T-helper 1 cell (primary cell): ENCODE measurements around the gene MYO5A.
"Not testable (repeated sequence)": the region's sequence is repeated elsewhere in the genome, so short reads cannot be mapped to it uniquely, and the experiment has no call there.

ENCODE experiments used
- DNase-seq, 5 donors: peaks; one replicate each; pipeline ENCODE4 v3.0.0-alpha.2; 2012 to 2020

Gene MYO5A

GRCh38 chr15:52462806-52463360 lies 65.8 kb downstream of the MYO5A start:
- DNase-seq, result no peak

- not testable (repeated sequence) for DNase-seq
Measured at GRCh38 chr15:52459701-52460100, 69.0 kb downstream of the MYO5A start.

GRCh38 chr15:52459265-52459664 lies 69.4 kb downstream of the MYO5A start:
- not testable (repeated sequence) for DNase-seq

DNA sequence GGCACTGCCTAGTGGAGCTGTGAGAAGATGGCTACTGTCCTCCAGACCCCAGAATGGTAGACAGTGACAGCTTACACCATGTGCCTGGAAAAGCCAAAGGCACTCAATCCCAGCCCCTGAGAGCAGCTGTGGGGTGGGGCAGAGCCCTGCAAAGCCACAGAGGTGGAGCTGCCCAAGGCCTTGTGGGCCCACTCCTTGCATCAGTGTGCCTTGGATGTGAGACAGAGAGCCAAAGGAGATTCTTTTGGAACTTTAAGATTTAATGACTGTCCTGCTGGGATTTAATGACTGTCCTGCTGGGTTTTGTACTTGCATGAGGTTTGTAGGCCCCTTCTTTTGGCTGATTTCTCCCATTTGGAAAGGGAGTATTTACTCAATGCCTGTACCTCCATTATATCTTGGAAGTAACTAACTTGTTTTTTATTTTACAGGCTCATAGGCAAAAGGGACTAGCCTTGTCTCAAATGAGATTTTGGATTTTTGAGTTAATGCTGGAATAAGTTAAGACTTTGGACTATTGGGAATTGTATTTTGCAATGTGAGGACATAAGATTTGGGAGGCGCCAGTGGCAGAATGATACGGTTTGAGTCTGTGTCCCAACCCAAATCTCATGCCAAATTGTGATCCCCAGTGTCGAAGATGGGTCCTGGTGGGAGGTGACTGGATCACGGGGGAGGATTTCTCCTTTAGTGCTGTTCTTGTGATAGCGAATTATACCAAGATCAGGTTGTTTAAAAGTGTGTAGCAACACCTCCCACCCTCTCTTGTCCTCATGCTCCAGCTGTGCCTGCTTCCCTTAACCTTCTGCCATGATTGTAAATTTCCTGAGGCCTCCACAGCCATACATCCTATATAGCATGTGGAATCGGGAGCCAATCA lies 80.4 kb downstream of the MYO5A start:
- no peak for DNase-seq

DNA sequence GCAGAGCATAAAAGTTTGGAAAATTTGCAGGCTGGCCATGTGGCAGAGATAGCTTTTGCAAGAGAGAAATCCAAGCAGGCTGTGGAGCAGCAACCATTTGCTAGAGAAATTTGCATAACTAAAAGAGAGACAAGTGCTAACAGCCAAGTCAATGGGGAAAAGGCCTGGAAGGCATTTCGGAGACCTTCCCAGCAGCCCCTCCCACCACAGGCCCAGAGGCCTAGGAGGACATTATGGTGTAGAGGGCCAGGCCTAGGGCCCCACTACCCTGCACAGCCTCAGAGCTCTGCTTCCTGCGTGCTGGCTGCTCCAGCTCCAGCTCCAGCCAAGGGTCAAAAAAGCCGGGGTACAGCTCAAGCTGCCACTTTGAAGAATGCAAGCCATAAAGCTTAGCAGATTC lies 82.7 kb downstream of the MYO5A start:
- DNase-seq, result no peak

DNA sequence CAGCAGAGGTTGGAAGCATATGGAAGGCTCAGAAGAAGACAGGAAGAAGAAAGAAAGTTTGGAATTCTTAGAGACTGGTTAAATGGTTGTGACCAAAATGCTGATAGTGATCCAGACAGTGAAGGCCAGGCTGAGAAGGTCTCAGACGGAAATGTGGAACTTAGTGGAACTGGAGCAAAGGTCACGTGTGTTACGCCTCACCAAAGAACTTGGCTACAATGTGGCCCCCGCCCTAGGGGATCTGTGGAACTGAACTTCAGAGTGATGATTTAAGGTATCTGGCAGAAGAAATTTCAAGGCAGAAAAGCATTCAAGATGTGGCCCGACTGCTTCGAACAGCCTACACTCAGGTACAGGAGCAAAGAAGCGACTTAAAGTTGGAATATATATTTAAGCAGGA lies 83.1 kb downstream of the MYO5A start:
- no peak for DNase-seq

DNA sequence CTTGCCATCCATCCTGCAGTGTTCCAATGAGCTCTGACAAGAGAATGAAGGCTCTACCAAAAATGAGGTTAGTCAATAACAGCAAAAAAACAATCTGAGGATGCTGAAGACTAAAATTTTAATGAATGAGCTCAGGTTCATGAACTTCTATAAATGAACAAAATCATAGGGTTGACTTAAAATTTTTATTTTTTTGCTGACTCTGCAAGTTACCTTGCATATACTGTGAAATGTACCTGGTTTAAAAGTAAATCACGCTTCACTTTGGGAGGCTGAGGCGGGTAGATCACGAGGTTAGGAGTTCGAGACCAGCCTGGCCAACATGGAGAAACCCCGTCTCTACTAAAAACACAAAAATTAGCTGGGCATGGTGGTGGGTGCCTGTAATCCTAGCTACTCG lies 85.5 kb downstream of the MYO5A start:
- not testable (repeated sequence) for DNase-seq

DNA sequence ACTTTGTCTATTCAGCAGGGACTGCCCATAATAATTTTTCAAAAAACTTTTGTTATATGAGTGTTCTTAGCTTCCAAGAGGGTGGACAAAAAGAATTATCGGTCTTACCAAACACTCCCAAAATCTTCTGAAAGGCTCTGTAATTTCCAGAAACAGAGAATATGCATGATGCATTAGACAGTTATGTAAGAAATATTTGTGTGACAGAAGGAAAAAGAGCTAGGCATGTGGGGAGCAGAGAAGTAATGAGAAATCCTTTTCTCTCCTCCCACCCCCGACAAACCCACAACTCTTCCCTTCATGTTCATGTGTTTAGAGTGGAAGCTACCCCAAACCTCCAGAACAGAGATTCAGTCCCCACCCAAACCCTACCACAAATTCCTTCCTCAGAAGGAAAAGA lies 86.8 kb downstream of the MYO5A start:
- no peak for DNase-seq

DNA sequence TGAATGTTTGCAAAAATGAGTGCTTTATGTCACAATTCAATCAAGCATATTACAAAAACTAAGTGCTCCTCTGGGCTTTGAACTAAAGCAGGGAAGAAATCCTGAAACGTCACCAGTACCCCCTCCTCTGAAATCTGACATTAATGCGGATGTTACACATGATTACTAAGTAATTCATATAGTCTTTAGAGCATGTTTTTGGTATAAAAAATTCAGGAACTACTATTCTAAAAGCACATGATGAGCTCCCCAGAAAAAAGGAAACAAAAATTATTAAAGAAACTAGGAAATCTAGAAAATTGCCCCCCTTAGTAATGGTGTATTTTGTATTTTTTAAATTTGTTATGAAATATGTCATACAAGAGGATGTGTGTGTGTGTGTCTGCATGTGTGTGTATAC lies 87.7 kb downstream of the MYO5A start:
- DNase-seq, result no peak

- DNase-seq, result no peak
Measured at GRCh38 chr15:52440414-52440813, 88.3 kb downstream of the MYO5A start.

DNA sequence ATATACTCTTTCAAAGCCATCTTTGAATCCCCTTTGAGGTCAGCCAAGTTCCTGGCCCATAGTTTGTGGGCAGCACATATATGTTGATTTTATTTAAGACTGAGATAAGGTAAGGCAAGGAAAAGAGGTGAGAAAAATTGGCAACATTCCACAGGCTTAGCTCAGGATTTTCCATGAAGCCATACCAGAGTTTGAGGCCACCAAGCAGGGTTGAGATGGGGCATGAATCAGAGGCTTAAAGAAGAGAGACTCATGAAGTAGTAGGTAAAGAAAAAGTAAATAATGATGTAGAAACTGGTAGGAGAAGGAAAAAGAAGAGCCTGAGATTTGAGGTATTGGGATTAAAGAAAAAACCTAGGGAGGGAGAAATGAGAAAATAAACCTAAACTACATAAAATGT lies 89.2 kb downstream of the MYO5A start:
- no peak for DNase-seq

GRCh38 chr15:52439042-52439441 lies 89.6 kb downstream of the MYO5A start:
- DNase-seq, result not testable (repeated sequence)

DNA sequence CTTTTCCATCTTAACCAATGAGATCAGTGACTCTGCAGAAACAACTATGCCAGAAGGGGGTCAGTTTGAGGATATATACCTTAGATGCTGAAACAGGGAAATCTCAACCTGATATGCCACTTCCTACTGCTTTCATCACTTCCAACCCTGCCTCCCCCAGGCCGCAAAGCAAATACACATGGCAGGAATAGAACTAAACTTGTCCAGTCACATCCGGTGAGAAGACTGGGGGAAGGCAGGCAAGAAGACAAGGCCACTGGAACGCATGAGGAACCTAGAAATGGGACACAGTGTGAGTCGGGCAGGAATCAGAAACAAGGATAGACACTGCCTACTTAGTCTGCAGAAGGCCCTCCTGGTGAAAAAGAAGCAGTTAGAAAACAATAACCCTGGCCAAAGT lies 90.6 kb downstream of the MYO5A start:
- DNase-seq, result no peak

DNA sequence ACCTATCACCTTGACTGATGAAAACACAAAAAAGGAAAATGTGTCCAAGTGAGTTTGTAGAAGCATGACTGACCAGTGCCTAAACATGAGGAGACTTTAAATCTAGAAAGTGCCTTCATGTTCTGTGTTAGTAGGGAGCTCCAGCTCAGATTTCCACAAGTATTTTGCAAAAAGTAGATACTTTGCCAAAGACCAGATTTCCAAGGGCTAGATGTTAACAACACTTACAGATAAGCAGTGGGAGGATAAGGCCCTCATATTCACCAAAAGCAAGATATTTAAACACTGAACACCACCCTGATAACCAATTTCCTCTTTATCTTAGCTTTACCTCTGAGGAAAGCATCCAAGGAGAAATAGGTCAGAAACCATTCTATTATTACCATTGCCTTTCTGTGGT lies 91.0 kb downstream of the MYO5A start:
- no peak for DNase-seq

- no peak for DNase-seq
Measured at GRCh38 chr15:52436981-52437380, 91.7 kb downstream of the MYO5A start.

DNA sequence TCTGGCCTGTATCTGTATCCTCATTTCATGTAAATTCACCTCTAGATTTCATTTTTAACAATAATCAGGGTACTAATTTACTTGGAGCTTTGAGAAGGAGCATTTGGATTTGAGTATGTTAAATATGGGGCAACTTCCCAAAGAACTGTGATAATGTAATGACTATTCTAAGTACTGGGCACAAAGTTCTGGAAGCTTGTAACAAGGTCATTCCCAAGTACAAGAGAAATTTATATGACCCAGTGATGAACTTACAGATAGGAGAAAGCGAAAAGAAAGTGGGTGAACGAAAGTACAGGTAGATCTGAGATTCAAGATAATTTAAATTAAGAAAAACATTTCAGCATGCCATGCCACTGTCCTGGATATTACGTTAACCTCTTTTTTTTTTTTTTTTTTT lies 93.8 kb downstream of the MYO5A start:
- DNase-seq, result no peak

- no peak for DNase-seq
Measured at GRCh38 chr15:52428297-52428696, 100.4 kb downstream of the MYO5A start.

GRCh38 chr15:52427804-52428203 lies 100.9 kb downstream of the MYO5A start:
- no peak for DNase-seq

DNA sequence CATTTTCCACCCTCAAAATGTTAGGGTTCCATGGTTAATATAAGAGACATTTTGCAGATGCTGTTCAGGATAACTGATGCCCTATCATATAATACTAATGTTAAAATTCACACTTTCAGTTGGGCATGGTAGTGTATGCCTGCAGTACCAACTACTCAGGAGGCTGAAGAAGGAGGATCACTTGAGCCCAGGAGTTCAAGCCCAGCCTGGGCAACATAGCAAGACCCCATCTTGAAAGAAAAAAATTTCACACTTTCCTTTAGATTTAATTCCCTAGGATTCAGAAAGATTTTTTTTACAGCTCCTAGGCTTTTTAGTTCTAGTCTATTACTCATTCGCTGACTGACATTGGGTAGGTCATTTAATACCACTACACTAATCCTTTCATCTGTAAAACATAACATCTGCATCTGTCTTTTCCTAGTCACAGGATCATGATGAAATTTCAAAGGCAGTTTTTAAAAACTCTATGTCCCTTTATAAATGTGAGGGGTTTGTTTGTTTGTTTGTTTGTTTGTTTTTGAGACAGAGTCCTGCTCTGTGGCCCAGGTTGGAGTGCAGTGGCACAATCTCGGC lies 103.7 kb downstream of the MYO5A start:
- no peak for DNase-seq

DNA sequence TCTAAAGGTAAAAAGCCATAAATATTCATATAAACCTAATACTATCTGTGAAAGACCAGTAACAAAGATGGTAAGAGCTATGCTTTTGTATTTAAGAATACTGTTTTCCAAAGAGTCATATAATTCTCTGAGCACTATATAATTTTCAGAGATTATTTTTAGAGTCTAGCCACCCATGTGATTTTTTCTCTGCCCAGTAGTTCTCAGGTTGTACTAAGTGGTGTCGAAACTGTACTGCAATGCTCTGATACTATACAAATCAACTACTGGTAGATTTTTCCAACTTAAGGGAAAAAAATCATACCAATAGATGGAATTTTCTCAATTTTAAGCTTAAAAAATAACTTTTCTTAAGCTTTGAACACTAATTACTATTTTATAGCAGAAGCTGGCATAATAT lies 104.8 kb downstream of the MYO5A start:
- DNase-seq, result no peak

DNA sequence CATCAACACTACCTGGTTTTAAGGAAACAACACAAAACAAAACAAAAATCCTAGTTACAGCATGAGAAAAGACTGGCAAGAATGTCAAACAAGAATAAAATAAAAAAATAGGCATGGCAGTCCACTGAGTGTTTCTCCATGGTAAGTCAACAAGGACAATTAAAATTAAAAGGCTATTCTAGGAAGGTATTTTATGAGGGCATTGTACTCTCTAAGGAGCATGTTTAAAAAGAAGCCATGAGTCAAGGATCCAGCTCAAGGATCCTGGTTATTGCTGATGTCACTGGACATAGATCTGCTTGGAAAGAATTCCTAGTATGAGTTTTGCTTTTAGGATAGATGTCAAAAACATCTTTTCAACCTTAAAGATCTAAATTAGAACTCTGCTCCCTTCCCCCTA lies 106.7 kb downstream of the MYO5A start:
- DNase-seq, result no peak

DNA sequence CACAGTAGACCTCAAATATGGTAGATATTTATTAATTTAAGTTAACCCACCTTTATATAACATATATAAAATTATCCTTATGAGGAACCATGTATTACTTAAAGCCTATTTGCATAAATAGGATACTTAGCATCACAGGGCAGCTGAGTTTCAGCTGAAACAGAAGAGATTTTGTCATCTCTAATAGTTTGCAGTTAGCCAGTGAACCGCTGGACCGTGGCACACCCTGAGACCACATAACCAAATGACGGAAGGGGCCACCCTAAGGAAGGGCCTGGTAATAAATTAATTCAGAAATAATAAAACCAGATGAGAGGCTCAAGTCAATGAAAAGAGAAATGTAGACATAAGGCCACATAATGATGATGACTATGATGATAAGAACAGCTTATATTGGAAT lies 107.7 kb downstream of the MYO5A start:
- no peak for DNase-seq

DNA sequence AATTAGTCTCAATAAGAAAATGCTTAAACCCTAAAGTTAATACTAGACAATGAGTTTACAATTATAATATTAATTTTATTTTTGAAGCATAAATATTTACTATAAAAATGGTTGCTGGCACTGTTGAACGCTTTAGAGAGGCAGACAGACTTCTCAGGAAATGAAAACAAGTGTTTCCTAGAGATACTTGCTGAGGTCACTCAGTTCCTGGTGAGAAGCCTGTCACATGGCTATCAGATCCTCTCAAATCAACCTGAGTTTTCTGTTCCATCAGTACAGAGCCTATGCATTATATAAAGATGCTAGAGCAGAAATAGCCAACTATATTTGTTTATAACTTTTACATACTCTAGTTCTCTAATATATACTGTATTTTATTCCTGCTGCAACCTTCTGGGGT lies 109.2 kb downstream of the MYO5A start:
- no peak for DNase-seq

DNA sequence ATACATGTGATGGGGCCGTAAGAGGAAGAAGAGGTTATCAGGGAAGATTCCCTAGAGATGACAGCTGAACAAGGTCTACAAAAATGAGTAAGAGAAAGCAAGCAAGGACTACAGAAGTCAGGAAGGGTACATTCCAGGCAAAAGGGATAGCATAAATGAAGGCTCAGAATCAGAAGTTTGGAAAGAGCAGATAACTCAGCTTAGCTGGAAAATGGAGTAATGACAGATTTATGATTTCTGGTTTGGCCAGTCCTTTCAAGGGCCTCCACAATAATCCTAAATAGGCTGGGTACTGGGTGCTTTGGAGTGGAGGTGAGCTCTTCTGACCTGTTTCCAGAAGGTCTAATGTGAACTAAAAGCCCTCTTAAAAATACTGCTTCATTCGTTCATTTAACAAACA lies 110.7 kb downstream of the MYO5A start:
- no peak for DNase-seq
